Measurements from ENCODE around the gene TRAPPC3.

TRAPPC3 gene

DNA sequence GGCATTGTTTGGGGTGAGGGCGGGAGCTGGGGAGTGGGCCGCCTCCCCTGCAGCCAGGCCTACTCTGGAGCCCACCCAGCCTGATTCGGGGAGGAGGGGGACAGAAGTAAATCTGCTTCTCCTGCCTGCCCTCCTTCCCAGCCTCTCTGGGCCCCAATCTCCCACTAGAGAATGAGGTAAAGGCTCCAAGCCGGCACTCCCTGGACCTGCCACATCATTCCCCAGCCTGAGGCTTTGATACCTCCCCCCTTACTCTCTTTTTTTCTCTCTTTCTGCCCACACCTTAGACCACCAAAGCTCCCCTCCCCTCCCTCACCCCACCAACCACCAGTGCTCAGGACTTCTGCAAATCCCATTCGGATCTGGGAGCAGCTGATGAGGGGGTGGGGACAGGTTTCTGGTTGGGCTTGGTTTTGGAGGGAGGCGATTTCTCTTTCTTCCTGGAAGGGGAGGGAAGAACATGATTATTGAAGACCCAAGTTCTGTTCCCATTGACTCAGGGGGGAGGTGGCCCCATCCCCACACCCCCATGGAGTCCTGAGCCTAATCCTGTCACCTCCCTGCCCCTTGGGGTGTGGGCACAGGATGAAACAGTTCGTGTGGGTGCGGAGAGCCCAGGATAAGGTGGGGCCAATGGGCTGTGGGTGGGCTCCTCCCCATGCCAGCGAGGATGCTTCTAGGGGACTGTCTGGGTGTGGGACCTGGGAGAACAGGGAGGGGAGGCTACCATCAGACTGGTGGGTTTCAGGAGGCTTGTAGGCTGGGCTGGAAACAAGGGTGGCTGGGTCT, 8.0 kb upstream of the TRAPPC3 start (continued):
- TF ChIP-seq ZNF660 (tag by site-specific recombination; IDR thresholded peaks at IDR 0.05) (no peak), BCL11B (tag by site-specific recombination; IDR thresholded peaks at IDR 0.05; ENCODE audit: low read depth) (0 out of 2 replicates have a peak, but pooled peaks have one; percentile 14), ZNF24 (tag by site-specific recombination; IDR thresholded peaks at IDR 0.05) (0 out of 2 replicates have a peak, but pooled peaks have one; percentile 1), ZNF366 (tag by site-specific recombination; conservative IDR thresholded peaks at IDR 0.05) (peak; percentile 68), ZNF223 (tag by site-specific recombination; IDR thresholded peaks at IDR 0.05) (no peak), ZNF768 (tag by site-specific recombination; IDR thresholded peaks at IDR 0.05) (no peak), ZNF211 (tag by site-specific recombination; IDR thresholded peaks at IDR 0.05; ENCODE audit: low read depth) (no peak), ZNF121 (tag by site-specific recombination; IDR thresholded peaks at IDR 0.05) (no peak), ZNF510 (tag by site-specific recombination; IDR thresholded peaks at IDR 0.05; ENCODE audit: insufficient replicate concordance) (no peak), REPIN1 (tag by site-specific recombination; IDR thresholded peaks at IDR 0.05; ENCODE audit: low read depth) (no peak), ZNF302 (tag by site-specific recombination; IDR thresholded peaks at IDR 0.05; ENCODE audit: low read depth) (no peak), SP3 (tag by site-specific recombination; IDR thresholded peaks at IDR 0.05) (peak; percentile 43), EGR2 (tag by site-specific recombination; IDR thresholded peaks at IDR 0.05; ENCODE audit: low read depth) (peak; percentile 93), ZNF501 (tag by site-specific recombination; IDR thresholded peaks at IDR 0.05) (0 out of 2 replicates have a peak, but pooled peaks have one; percentile 5), ZNF423 (tag by site-specific recombination; IDR thresholded peaks at IDR 0.05) (no peak), ZNF701 (tag by site-specific recombination; IDR thresholded peaks at IDR 0.05) (no peak), ZNF133 (tag by site-specific recombination; IDR thresholded peaks at IDR 0.05) (no peak), ZNF341 (tag by site-specific recombination; IDR thresholded peaks at IDR 0.05; ENCODE audit: low read depth) (peak; percentile 61), ZNF157 (tag by site-specific recombination; IDR thresholded peaks at IDR 0.05) (no peak), ZNF596 (tag by site-specific recombination; IDR thresholded peaks at IDR 0.05) (no peak)
- TF ChIP-seq, protein P1, sequence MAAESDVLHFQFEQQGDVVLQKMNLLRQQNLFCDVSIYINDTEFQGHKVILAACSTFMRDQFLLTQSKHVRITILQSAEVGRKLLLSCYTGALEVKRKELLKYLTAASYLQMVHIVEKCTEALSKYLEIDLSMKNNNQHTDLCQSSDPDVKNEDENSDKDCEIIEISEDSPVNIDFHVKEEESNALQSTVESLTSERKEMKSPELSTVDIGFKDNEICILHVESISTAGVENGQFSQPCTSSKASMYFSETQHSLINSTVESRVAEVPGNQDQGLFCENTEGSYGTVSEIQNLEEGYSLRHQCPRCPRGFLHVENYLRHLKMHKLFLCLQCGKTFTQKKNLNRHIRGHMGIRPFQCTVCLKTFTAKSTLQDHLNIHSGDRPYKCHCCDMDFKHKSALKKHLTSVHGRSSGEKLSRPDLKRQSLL (tag by site-specific recombination; IDR thresholded peaks at IDR 0.05): no peak
- TF ChIP-seq, protein P2, sequence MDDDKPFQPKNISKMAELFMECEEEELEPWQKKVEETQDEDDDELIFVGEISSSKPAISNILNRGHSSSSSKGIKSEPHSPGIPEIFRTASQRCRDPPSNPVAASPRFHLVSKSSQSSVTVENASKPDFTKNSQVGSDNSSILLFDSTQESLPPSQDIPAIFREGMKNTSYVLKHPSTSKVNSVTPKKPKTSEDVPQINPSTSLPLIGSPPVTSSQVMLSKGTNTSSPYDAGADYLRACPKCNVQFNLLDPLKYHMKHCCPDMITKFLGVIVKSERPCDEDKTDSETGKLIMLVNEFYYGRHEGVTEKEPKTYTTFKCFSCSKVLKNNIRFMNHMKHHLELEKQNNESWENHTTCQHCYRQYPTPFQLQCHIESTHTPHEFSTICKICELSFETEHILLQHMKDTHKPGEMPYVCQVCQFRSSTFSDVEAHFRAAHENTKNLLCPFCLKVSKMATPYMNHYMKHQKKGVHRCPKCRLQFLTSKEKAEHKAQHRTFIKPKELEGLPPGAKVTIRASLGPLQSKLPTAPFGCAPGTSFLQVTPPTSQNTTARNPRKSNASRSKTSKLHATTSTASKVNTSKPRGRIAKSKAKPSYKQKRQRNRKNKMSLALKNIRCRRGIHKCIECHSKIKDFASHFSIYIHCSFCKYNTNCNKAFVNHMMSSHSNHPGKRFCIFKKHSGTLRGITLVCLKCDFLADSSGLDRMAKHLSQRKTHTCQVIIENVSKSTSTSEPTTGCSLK (tag by site-specific recombination; IDR thresholded peaks at IDR 0.05): no peak
- TF ChIP-seq, protein P3, sequence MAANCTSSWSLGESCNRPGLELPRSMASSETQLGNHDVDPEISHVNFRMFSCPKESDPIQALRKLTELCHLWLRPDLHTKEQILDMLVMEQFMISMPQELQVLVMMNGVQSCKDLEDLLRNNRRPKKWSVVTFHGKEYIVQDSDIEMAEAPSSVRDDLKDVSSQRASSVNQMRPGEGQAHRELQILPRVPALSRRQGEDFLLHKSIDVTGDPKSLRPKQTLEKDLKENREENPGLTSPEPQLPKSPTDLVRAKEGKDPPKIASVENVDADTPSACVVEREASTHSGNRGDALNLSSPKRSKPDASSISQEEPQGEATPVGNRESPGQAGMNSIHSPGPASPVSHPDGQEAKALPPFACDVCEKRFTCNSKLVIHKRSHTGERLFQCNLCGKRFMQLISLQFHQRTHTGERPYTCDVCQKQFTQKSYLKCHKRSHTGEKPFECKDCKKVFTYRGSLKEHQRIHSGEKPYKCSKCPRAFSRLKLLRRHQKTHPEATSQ (tag by site-specific recombination; IDR thresholded peaks at IDR 0.05): no peak
- TF ChIP-seq, protein P4, sequence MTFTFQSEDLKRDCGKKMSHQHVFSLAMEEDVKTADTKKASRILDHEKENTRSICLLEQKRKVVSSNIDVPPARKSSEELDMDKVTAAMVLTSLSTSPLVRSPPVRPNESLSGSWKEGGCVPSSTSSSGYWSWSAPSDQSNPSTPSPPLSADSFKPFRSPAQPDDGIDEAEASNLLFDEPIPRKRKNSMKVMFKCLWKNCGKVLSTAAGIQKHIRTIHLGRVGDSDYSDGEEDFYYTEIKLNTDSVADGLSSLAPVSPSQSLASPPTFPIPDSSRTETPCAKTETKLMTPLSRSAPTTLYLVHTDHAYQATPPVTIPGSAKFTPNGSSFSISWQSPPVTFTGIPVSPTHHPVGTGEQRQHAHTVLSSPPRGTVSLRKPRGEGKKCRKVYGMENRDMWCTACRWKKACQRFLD (tag by site-specific recombination; IDR thresholded peaks at IDR 0.05): no peak
- TF ChIP-seq, protein P5, sequence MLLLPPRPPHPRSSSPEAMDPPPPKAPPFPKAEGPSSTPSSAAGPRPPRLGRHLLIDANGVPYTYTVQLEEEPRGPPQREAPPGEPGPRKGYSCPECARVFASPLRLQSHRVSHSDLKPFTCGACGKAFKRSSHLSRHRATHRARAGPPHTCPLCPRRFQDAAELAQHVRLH (tag by site-specific recombination; IDR thresholded peaks at IDR 0.05): no peak
- TF ChIP-seq, protein P6, sequence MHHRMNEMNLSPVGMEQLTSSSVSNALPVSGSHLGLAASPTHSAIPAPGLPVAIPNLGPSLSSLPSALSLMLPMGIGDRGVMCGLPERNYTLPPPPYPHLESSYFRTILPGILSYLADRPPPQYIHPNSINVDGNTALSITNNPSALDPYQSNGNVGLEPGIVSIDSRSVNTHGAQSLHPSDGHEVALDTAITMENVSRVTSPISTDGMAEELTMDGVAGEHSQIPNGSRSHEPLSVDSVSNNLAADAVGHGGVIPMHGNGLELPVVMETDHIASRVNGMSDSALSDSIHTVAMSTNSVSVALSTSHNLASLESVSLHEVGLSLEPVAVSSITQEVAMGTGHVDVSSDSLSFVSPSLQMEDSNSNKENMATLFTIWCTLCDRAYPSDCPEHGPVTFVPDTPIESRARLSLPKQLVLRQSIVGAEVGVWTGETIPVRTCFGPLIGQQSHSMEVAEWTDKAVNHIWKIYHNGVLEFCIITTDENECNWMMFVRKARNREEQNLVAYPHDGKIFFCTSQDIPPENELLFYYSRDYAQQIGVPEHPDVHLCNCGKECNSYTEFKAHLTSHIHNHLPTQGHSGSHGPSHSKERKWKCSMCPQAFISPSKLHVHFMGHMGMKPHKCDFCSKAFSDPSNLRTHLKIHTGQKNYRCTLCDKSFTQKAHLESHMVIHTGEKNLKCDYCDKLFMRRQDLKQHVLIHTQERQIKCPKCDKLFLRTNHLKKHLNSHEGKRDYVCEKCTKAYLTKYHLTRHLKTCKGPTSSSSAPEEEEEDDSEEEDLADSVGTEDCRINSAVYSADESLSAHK (tag by site-specific recombination; IDR thresholded peaks at IDR 0.05): no peak
- TF ChIP-seq, protein P7, sequence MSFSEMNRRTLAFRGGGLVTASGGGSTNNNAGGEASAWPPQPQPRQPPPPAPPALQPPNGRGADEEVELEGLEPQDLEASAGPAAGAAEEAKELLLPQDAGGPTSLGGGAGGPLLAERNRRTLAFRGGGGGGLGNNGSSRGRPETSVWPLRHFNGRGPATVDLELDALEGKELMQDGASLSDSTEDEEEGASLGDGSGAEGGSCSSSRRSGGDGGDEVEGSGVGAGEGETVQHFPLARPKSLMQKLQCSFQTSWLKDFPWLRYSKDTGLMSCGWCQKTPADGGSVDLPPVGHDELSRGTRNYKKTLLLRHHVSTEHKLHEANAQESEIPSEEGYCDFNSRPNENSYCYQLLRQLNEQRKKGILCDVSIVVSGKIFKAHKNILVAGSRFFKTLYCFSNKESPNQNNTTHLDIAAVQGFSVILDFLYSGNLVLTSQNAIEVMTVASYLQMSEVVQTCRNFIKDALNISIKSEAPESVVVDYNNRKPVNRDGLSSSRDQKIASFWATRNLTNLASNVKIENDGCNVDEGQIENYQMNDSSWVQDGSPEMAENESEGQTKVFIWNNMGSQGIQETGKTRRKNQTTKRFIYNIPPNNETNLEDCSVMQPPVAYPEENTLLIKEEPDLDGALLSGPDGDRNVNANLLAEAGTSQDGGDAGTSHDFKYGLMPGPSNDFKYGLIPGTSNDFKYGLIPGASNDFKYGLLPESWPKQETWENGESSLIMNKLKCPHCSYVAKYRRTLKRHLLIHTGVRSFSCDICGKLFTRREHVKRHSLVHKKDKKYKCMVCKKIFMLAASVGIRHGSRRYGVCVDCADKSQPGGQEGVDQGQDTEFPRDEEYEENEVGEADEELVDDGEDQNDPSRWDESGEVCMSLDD (tag by site-specific recombination; IDR thresholded peaks at IDR 0.05): no peak
